Pancreas (tissue), 10 donors: ENCODE data around the gene SON. TPM values are rescaled to one million over a fixed set of nuclear protein-coding genes. Genes with fewer than 3 reads are reported as not detected.
"Not testable (repeated sequence)": the region's sequence is repeated elsewhere in the genome, so short reads cannot be mapped to it uniquely, and the experiment has no call there.

Experiments
- ATAC-seq, 4 donors: fragments of 200-7000 bp; cut with Tn5 transposase; one replicate each; pipeline versions ENCODE4 v1.8.0 to v1.9.1; 2020; ENCODE audit warnings: mild to moderate bottlenecking in 4 of 4, moderate library complexity in 4 of 4
- DNase-seq, 6 donors: peaks; one replicate each; pipeline ENCODE4 v3.0.0-alpha.2; 2020
- FAIRE-seq: peaks from 2 replicates; lab custom pipeline; 2012; peaks lifted over from hg19 to GRCh38; lab: Jason Lieb, UNC
- H3K27ac ChIP-seq, 4 donors: fragments of 200-600 bp; sonication (generic); 1 replicate in 3 of 4; 2 replicates in 1 of 4; pipeline versions ENCODE4 v1.5.0 to v1.8.0; 2020
- H3K27me3 ChIP-seq, 4 donors: fragments of 200-600 bp; one replicate each; pipeline ENCODE4 v1.8.0; 2021
- H3K36me3 ChIP-seq, 3 donors: fragments of 200-600 bp; sonication (generic) in 1 of 3; one replicate each; pipeline versions ENCODE4 v1.5.0 to v1.8.0; 2020 to 2021
- H3K4me1 ChIP-seq, 3 donors: fragments of 200-600 bp; one replicate each; pipeline ENCODE4 v1.8.0; 2021
- H3K4me3 ChIP-seq, 4 donors: fragments of 200-600 bp; sonication (generic) in 2 of 4; one replicate each; pipeline versions ENCODE4 v1.5.0 to v1.8.0; 2020 to 2021
- H3K9me3 ChIP-seq, 4 donors: fragments of 200-600 bp; one replicate each; pipeline ENCODE4 v1.8.0; 2021
- WGBS, 2 donors: extraction: QIAGEN DNeasy Blood & Tissue Kit; methylation state at CpG; one replicate each; pipeline ENCODE4 v1.1.7; 2013; 5-methylcytosine and 5-hydroxymethylcytosine counted together
- intact Hi-C, 3 donors: fragments of 100-400 bp; cut with DNase I; formaldehyde crosslinking; loops; one replicate each; pipeline versions ENCODE4 v1.11.1 to v1.14.2; 2022
- polyA plus RNA-seq, 2 donors: library from polyadenylated mRNA; stranded (reverse); fragments of 200-250 nt; gene quantifications; one replicate each; pipeline ENCODE4 v1.2.3, GENCODE V29; 2013
- total RNA-seq, 6 donors: library from RNA; stranded (reverse); fragmentation: NEBNext Ultra II Directional in 4 of 6; extraction: Animal tissue kit (Norgen Biotek cat#: 25700) in 4 of 6; gene quantifications; one replicate each; pipeline versions ENCODE4 v1.2.1 to v1.2.4, GENCODE V29; 2021 to 2023
- TF ChIP-seq, protein P1 (sequence below), 4 donors: fragments of 200-600 bp; sonication (generic) in 3 of 4; IDR thresholded peaks; one replicate each; pipeline versions ENCODE4 v1.5.0 to v1.8.0; 2021; ENCODE audit warnings: antibody characterized with exemption in 4 of 4
- donor health status: healthy with polysubstance abuse.
- donor health status: DM: no; HTN: no; CAD: no; lungs with moderate emphysema.
- donor health status: DM: no; HTN: no; CAD: no.
- donor health status: control.
- donor health status: control.
- donor health status: Bipolar disorder and iron deficiency.
- donor health status: DM: yes; HTN: yes; CAD: no.
- donor health status: DM: no; HTN: no; CAD: no.
- donor health status: DM: no; HTN: no; CAD: no.
- donor health status: DM: yes; HTN: yes; CAD: no.

SON gene
- total and polyA plus RNA-seq, 8 donors, result 82.5 to 205 (median 102) TPM

DNA sequence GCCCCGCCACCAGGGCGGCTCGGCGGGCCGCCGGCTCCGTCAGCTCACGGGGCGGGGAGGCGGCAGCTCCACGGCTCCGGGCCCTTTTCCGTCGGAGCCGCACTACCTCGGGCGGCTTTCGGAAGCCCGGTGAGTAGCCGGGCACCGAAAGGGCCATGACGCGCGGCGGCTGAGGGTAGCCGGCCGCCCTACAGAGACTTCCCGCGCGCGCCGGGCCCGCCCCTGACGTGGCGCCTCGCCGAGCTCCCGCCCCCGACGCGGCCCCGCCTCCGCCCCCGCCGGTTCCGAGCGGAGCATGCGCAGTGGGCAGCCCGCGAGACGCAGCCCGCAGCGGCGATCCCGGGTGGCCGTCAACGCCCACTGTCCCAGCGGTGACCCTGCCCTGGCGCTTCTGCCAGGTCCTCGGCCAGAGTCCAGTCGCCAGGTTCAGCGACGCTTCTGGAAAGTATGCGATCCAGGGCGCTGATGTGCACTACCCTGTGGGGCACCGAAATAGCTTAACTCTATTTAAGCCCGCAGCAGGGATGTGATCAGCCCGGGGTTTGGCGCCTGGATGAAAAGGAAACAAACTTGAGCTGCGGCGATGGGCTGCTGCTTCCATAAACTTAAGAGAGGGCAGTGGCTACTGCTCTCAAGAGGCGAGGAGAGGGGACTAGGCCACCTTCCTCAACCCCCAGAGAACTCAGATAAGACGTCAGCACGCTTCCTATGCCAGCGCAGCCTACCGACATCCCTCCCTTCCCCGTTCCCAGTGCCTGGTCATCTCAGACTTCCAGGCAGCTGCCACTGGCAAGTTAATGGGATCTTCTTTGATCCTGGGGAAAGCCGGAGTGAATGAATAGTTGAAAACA, 45.9 kb downstream of the SON start, which contains the start of gene DONSON:
TSS of gene DONSON (minus strand) at position 200 of the 851 bp plus-strand sequence. CDS start at position 157, 43 bp downstream.
- 1% methylated on average over 36 to 78 of the region's 78 CpGs for WGBS, 2 donors
- FAIRE-seq, result no peak

DNA sequence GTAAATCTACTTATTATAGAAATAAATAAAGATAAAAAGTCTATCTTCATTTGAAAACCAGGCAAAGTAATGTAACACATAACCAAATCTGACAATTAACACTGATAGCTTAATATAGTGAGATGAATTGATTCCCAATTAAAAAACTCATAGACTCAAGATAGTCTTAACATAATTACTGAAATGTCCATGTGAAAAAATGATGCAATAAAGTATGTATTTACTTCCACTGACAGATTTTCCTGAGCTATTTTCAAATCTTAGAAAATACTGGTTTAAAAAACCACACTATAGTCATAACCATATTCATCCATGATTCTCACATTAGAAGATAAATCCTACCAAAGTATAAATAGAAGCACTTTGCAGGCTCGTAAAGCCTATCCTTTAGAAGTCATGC, 55.2 kb downstream of the SON start:
- 81 to 98% methylated on average over 1 of the region's 1 CpG for WGBS, 2 donors
- Histone ChIP-seq H3K4me3 (no peak overlapping the region), H3K4me1 (no peaks in the 10 kb centered on the region), H3K9me3 (no peaks in the 10 kb centered on the region), H3K27ac (no peak overlapping the region), H3K36me3 (peaks cover 0 to 38% (median 7%) of the 10 kb centered on the region in 3 donors), H3K27me3 (no peaks in the 10 kb centered on the region)
- no peak for FAIRE-seq
- no peak for DNase-seq
- no peak for ATAC-seq
- TF ChIP-seq, protein P1, sequence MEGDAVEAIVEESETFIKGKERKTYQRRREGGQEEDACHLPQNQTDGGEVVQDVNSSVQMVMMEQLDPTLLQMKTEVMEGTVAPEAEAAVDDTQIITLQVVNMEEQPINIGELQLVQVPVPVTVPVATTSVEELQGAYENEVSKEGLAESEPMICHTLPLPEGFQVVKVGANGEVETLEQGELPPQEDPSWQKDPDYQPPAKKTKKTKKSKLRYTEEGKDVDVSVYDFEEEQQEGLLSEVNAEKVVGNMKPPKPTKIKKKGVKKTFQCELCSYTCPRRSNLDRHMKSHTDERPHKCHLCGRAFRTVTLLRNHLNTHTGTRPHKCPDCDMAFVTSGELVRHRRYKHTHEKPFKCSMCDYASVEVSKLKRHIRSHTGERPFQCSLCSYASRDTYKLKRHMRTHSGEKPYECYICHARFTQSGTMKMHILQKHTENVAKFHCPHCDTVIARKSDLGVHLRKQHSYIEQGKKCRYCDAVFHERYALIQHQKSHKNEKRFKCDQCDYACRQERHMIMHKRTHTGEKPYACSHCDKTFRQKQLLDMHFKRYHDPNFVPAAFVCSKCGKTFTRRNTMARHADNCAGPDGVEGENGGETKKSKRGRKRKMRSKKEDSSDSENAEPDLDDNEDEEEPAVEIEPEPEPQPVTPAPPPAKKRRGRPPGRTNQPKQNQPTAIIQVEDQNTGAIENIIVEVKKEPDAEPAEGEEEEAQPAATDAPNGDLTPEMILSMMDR (IDR thresholded peaks at IDR 0.05), result no peak
- intact Hi-C loops, result no loop called here

More for the DNA sequence above, 45.9 kb downstream of the SON start, which contains the start of gene DONSON:
- Histone ChIP-seq H3K9me3 (no peaks in the 10 kb centered on the region), H3K27me3 (no peaks in the 10 kb centered on the region), H3K4me3 (peak within 1 kb of the TSS; percentile 93 to 98 (median 97)), H3K4me1 (peaks cover 0 to 5% (median 4%) of the 10 kb centered on the region in 3 donors), H3K27ac (peak within 1 kb of the TSS; percentile 73 to 88 (median 80)), H3K36me3 (no peaks in the 10 kb centered on the region)
- intact Hi-C loops, result no loop called here
- TF ChIP-seq, protein P1 (IDR thresholded peaks at IDR 0.05), result no peak
- DNase-seq (peak; percentile 82 to 99 (median 92)), ATAC-seq (peak; percentile 94 to 99 (median 98))

DNA sequence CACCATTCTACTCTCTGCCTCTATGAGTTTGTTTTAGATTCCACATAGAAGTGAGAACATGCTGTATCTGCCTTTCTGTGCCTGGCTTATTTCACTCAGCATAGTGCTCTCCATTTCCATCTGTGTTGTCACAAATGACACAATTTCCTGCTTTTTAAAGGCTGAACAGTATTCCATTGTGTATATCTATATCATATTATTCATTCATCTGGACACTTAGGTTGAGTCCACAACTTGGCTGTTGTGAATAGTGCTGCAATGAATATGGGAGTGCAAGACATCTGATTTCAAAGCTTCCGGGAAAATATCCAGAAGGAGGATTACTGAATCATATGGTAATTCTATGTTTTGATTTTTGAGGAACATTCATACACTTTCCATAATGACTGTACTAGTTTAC, 65.7 kb downstream of the SON start:
- Histone ChIP-seq H3K27me3 (no peaks in the 10 kb centered on the region), H3K9me3 (no peaks in the 10 kb centered on the region), H3K27ac (no peak overlapping the region), H3K4me3 (no peak overlapping the region), H3K36me3 (peaks cover 0 to 10% (median 8%) of the 10 kb centered on the region in 3 donors), H3K4me1 (no peaks in the 10 kb centered on the region)
- TF ChIP-seq, protein P1 (IDR thresholded peaks at IDR 0.05), result no peak
- FAIRE-seq (no peak), DNase-seq (no peak), ATAC-seq (no peak)
- 75 to 77% methylated on average over 1 of the region's 1 CpG for WGBS, 2 donors
- intact Hi-C loops, result no loop called here

DNA sequence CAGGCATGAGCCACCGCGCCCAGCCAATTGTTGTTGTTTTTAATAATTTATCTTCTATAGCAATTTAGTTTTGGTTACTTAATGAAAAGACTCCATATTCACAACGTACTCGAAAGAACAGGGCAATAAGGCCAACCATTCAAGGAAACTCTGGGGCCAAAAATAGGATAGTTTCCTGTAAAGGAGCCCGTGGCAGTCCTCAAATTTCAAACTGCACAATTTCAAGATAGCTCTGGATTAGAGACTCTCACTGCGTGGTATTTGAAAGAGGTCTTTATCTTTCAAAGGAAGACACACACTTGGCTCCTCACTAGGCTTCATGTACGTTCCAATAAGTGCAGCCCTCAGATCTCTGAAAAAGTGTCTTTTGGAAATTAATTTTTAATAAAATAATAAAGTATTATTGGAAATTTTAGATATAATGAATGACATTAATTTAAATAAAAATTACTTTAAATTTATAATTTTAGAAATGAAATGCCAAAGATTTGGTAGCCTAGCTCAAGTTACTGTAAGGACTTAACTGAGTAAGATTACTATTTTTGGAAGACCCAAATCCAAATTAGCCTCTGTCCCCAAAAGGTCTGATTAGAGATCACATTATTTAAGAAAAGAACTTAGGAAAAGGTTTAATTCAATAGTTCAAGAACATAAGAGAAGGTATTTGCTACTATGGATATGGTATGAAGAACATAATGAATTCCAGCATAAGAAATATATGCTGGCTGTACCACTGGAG, 68.3 kb downstream of the SON start:
- H3K27ac ChIP-seq, result no peak overlapping the region
- no peaks in the 10 kb centered on the region for H3K4me1 ChIP-seq
- peaks cover 0 to 10% (median 8%) of the 10 kb centered on the region in 3 donors for H3K36me3 ChIP-seq
- intact Hi-C loops, result no loop called here
- FAIRE-seq (no peak), ATAC-seq (no peak), DNase-seq (no peak)
- H3K27me3 ChIP-seq, result no peaks in the 10 kb centered on the region
- no peaks in the 10 kb centered on the region for H3K9me3 ChIP-seq
- H3K4me3 ChIP-seq, result no peak overlapping the region
- 93 to 94% methylated on average over 7 of the region's 7 CpGs for WGBS, 2 donors
- TF ChIP-seq, protein P1 (IDR thresholded peaks at IDR 0.05), result no peak

DNA sequence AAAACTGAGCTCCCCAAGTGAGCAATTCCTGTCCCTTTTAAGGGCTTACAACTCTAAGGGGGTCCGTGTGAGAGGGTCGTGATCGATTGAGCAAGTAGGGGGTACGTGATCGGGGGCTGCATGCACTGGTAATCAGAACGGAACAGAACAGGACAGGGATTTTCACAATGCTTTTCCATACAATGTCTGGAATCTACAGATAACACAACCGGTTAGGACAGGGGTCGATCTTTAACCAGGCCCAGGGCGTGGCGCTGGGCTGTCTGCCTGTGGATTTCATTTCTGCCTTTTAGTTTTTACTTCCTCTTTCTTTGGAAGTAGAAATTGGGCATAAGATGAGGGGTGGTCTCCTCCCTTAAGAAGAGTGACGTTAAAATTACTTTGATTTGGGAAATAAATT, 74.7 kb downstream of the SON start:
- H3K9me3 ChIP-seq, FAIRE-seq, DNase-seq, H3K27ac ChIP-seq, H3K27me3 ChIP-seq, intact Hi-C loops, H3K36me3 ChIP-seq, H3K4me1 ChIP-seq, H3K4me3 ChIP-seq, ATAC-seq: not testable (repeated sequence)
- WGBS, 2 donors, result 78 to 87% methylated on average over 11 of the region's 11 CpGs
